K562 (cell line): Measurements from ENCODE around the gene P2RY4.

Experiments
- CEBPB ChIP-seq: fragments of 450-650 bp; IDR thresholded peaks from 2 replicates; pipeline ENCODE4 v1.6.1; 2016; ENCODE audit warnings: missing genetic modification characterization, missing compliant biosample characterization
- GTF2F1 ChIP-seq: IDR thresholded peaks from 2 replicates; pipeline ENCODE4 v1.6.1; 2011; ENCODE audit warnings: low read depth, low read length, improper control_type of control experiment
- ZNF766 ChIP-seq: fragments of 200-800 bp; sonication (Bioruptor generic); conservative IDR thresholded peaks from 2 replicates; pipeline ENCODE4 v1.6.1; 2016; ENCODE audit warnings: missing genetic modification characterization, missing compliant biosample characterization
- TF ChIP-seq, protein P1 (sequence below): fragments of 450-650 bp; formaldehyde crosslinking; IDR thresholded peaks from 2 replicates; pipeline ENCODE4 v1.4.0; 2022; ENCODE audit warnings: mild to moderate bottlenecking, moderate library complexity

DNA sequence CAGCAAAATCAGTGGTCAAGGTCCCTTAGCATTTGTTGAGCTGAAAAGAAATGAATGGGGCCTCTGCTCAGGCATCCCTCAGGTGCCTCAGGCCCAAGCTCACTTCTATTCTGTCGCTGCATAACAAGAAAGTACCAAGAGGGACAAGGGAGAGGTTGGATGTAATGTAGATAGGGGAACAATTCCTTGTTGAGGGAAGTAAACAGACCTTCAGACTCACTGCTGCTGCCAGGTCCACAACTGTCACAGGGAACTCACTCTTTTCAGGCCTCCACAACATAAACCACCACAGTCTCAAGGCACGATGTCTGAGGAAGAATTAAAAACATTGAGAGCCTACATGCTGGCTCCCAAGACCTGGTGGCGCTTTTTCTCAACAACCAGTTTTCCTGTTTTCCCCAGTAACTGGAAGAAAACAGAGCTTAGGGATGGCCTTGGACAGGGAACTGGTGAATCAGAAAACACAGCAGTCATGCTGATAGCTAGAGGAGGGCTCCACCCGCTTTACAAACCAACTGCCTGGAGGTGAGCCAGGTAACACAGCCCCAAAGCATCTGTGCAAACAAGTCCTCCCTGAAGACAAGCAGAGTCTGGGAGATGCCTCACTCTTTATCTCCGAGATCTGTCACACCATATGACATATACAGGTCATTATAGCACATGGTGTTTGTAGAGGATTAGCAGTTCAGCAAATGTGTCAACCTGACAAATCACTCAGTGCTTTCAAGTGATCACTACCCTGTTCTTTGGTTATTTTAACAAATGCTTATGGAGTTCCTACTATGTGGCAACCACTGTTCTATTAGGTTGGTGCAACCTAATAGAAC, 39.9 kb downstream of the P2RY4 start:
- TF ChIP-seq, protein P1, sequence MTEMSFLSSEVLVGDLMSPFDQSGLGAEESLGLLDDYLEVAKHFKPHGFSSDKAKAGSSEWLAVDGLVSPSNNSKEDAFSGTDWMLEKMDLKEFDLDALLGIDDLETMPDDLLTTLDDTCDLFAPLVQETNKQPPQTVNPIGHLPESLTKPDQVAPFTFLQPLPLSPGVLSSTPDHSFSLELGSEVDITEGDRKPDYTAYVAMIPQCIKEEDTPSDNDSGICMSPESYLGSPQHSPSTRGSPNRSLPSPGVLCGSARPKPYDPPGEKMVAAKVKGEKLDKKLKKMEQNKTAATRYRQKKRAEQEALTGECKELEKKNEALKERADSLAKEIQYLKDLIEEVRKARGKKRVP (CRISPR knock-in tag) = no peak
- no peak for TF ChIP-seq CEBPB (tag)
- no peak for TF ChIP-seq GTF2F1
- TF ChIP-seq ZNF766 = no peak
